Activated T-cell treated with anti-CD3 and anti-CD28 coated beads, Interleukin-2, amount 50 U/mL, for 24 hours (primary cell): ENCODE measurements around the gene NSMF.

ENCODE experiments used
- DNase-seq: peaks from one replicate; pipeline ENCODE4 v3.0.0-alpha.2; 2020
- H3K27ac Mint-ChIP-seq: 2 replicates; pipeline ENCODE4 v1.8.0; 2020; ENCODE audit warnings: mild to moderate bottlenecking, mixed read lengths
- H3K27me3 Mint-ChIP-seq: 2 replicates; pipeline ENCODE4 v1.8.0; 2020; ENCODE audit warnings: mixed read lengths
- H3K36me3 Mint-ChIP-seq: 2 replicates; pipeline ENCODE4 v1.8.0; 2020; ENCODE audit warnings: low read depth, mixed read lengths
- H3K4me1 Mint-ChIP-seq: 2 replicates; pipeline ENCODE4 v1.8.0; 2020; ENCODE audit warnings: low read depth, mixed read lengths
- H3K4me3 Mint-ChIP-seq: 2 replicates; pipeline ENCODE4 v1.8.0; 2020; ENCODE audit warnings: mild to moderate bottlenecking, moderate library complexity, mixed read lengths
- H3K9me3 Mint-ChIP-seq: 2 replicates; pipeline ENCODE4 v1.8.0; 2020; ENCODE audit warnings: mixed read lengths

NSMF gene, protein sequence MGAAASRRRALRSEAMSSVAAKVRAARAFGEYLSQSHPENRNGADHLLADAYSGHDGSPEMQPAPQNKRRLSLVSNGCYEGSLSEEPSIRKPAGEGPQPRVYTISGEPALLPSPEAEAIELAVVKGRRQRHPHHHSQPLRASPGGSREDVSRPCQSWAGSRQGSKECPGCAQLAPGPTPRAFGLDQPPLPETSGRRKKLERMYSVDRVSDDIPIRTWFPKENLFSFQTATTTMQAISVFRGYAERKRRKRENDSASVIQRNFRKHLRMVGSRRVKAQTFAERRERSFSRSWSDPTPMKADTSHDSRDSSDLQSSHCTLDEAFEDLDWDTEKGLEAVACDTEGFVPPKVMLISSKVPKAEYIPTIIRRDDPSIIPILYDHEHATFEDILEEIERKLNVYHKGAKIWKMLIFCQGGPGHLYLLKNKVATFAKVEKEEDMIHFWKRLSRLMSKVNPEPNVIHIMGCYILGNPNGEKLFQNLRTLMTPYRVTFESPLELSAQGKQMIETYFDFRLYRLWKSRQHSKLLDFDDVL

GRCh38 chr9:137459152-137459600 is at the start of gene NSMF:
NSMF (minus strand) TSS chr9:137459334; CDS start chr9:137459102, 232 bp downstream.
- peaks cover 52% of the 10 kb centered on the region for H3K4me1 Mint-ChIP-seq

GRCh38 chr9:137506702-137507171 is 47.6 kb upstream of the NSMF start:
- peaks cover 2% of the 10 kb centered on the region for H3K4me1 Mint-ChIP-seq
- H3K36me3 Mint-ChIP-seq, result no peaks in the 10 kb centered on the region
- no peaks in the 10 kb centered on the region for H3K27me3 Mint-ChIP-seq
- H3K27ac Mint-ChIP-seq, result no peak overlapping the region
- no peak for DNase-seq
- no peak overlapping the region for H3K4me3 Mint-ChIP-seq
- H3K9me3 Mint-ChIP-seq, result no peaks in the 10 kb centered on the region

More at GRCh38 chr9:137459152-137459600, at the start of gene NSMF:
- Mint-ChIP-seq H3K27ac (peak within 1 kb of the TSS; percentile 69), H3K27me3 (no peaks in the 10 kb centered on the region), H3K4me3 (peak within 1 kb of the TSS; percentile 67), H3K36me3 (peaks cover 29% of the 10 kb centered on the region), H3K9me3 (no peaks in the 10 kb centered on the region)
- peak; percentile 98 for DNase-seq

GRCh38 chr9:137506274-137506673 is 47.1 kb upstream of the NSMF start:
- Mint-ChIP-seq H3K4me1 (peaks cover 2% of the 10 kb centered on the region), H3K27me3 (no peaks in the 10 kb centered on the region), H3K27ac (no peak overlapping the region), H3K9me3 (no peaks in the 10 kb centered on the region), H3K4me3 (no peak overlapping the region), H3K36me3 (no peaks in the 10 kb centered on the region)
- DNase-seq, result no peak

GRCh38 chr9:137505421-137506140 is 46.4 kb upstream of the NSMF start:
- no peak for DNase-seq
- no peak overlapping the region for H3K27ac Mint-ChIP-seq
- no peaks in the 10 kb centered on the region for H3K36me3 Mint-ChIP-seq
- no peaks in the 10 kb centered on the region for H3K9me3 Mint-ChIP-seq
- H3K27me3 Mint-ChIP-seq, result no peaks in the 10 kb centered on the region
- H3K4me3 Mint-ChIP-seq, result no peak overlapping the region
- H3K4me1 Mint-ChIP-seq, result peaks cover 2% of the 10 kb centered on the region

GRCh38 chr9:137504432-137504777 is 45.3 kb upstream of the NSMF start:
- H3K27me3 Mint-ChIP-seq, result no peaks in the 10 kb centered on the region
- DNase-seq, result no peak
- H3K27ac Mint-ChIP-seq, result no peak overlapping the region
- H3K4me1 Mint-ChIP-seq, result peaks cover 2% of the 10 kb centered on the region
- no peak overlapping the region for H3K4me3 Mint-ChIP-seq
- no peaks in the 10 kb centered on the region for H3K36me3 Mint-ChIP-seq
- H3K9me3 Mint-ChIP-seq, result no peaks in the 10 kb centered on the region

- Mint-ChIP-seq H3K9me3 (no peaks in the 10 kb centered on the region), H3K27me3 (no peaks in the 10 kb centered on the region), H3K4me3 (no peak overlapping the region), H3K27ac (peak overlapping the region; percentile 26), H3K4me1 (peaks cover 2% of the 10 kb centered on the region), H3K36me3 (no peaks in the 10 kb centered on the region)
- no peak for DNase-seq
Observed at GRCh38 chr9:137502008-137502911, 43.1 kb upstream of the NSMF start.

DNA sequence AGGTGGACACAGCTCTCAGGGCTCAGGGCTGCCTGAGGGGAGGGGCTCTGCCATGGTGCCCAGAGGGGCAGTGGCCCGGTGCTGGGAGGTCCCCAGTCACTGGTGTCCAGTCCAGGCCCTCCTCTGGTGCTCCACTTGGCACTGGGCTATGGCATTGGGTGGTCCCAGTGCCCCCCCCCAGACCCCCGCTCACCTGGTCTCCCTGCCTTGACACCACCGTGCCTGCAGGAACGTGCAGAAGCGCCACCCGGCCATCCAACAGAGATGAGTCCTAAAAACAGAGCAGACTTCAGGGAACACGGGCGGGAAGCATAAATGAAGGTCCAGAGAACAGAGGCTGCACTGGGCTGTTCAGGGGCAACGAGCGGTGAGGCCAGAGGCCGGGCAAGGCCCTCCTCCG is 42.3 kb upstream of the NSMF start:
- DNase-seq, result no peak
- Mint-ChIP-seq H3K9me3 (no peaks in the 10 kb centered on the region), H3K36me3 (no peaks in the 10 kb centered on the region), H3K4me1 (peaks cover 2% of the 10 kb centered on the region), H3K4me3 (no peak overlapping the region), H3K27me3 (no peaks in the 10 kb centered on the region), H3K27ac (peak overlapping the region; percentile 23)

DNA sequence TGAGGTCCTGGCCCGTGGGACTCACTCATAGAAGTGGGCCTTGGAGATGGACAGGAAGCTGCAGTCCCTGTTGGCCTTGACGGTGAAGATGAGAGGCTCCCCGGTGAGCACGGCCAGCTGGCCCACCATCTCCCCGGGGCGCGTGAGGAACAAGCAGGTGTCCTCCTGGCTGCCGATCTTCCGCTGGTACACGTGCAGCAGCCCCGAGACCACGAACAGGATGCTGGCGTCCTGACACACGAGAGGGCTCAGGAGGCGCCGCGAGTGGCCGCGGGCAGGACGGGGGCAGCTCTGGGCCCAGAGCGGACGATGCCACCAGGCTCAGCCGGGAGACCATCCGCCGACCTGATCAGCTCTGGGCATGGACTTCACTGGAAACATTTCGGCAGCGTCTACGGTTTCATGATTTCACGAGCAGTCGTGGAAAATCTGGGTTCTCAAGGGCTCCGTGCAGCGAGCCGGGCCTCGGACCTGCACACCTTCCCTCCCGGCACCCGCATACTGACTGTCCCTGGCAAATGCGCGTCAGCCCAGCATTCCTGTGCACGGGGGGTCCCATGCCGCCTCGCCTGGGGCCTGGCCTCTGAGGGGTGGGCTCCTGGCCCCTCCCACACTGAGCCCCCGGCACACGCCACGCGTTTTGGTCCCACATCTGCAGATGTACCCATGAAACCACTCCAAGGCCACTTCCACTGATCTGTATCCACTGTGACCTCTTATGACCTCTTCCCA is 41.7 kb upstream of the NSMF start:
- no peak for DNase-seq
- Mint-ChIP-seq H3K27ac (no peak overlapping the region), H3K4me3 (no peak overlapping the region), H3K27me3 (no peaks in the 10 kb centered on the region), H3K36me3 (no peaks in the 10 kb centered on the region), H3K9me3 (no peaks in the 10 kb centered on the region), H3K4me1 (peaks cover 2% of the 10 kb centered on the region)

GRCh38 chr9:137499858-137500661 is 40.9 kb upstream of the NSMF start:
- Mint-ChIP-seq H3K4me3 (no peak overlapping the region), H3K27ac (no peak overlapping the region), H3K36me3 (no peaks in the 10 kb centered on the region), H3K4me1 (peaks cover 2% of the 10 kb centered on the region), H3K9me3 (no peaks in the 10 kb centered on the region), H3K27me3 (no peaks in the 10 kb centered on the region)
- no peak for DNase-seq

DNA sequence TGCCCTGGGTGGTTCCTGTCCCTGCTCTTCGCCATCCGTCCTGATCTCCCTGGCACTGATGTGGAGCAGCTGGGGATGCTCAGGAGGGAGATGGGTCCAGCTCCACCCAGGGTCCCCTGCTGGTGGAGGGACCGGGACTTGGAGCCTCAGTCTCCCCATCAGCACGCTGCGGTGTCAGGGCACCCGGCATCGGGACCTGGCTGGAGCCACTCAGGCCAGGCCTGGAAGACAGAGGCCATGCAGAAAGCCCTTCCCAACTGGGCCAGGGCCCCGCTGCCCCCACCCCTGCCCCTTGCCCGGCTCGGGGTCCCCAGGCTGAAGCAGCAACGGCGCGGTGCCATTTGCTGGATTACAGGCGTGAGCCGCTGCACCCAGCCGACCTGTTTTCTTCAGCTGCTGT is 40.3 kb upstream of the NSMF start:
- H3K27me3 Mint-ChIP-seq, result no peaks in the 10 kb centered on the region
- H3K27ac Mint-ChIP-seq, result no peak overlapping the region
- H3K9me3 Mint-ChIP-seq, result no peaks in the 10 kb centered on the region
- no peak for DNase-seq
- H3K36me3 Mint-ChIP-seq, result no peaks in the 10 kb centered on the region
- H3K4me1 Mint-ChIP-seq, result peaks cover 2% of the 10 kb centered on the region
- H3K4me3 Mint-ChIP-seq, result no peak overlapping the region

DNA sequence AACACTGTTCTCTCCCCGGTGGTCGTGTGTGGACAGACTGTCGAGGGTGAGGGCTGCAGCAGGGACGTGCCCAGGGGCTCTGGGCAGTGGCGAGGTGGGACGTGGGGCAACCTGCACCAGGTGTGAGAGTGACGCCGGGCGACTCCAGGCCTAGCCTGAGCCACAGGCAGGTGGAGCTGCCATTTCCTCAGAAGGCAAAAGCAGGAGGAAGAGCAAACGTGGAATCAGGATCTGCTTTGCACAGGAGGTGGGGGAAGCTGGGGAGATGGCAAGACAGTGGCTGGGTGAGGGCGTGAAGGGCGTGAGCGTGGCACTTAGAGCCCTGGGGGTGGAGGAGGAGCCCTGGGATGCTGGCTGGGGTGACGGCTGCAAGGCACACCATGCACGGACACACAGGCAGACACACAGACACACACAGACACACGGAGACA is 39.6 kb upstream of the NSMF start:
- Mint-ChIP-seq H3K9me3 (no peaks in the 10 kb centered on the region), H3K27ac (no peak overlapping the region), H3K27me3 (no peaks in the 10 kb centered on the region), H3K4me3 (no peak overlapping the region), H3K36me3 (no peaks in the 10 kb centered on the region), H3K4me1 (peaks cover 6% of the 10 kb centered on the region)
- DNase-seq, result no peak

GRCh38 chr9:137497921-137498719 is 39.0 kb upstream of the NSMF start:
- H3K27me3 Mint-ChIP-seq, result no peaks in the 10 kb centered on the region
- H3K4me3 Mint-ChIP-seq, result no peak overlapping the region
- H3K9me3 Mint-ChIP-seq, result no peaks in the 10 kb centered on the region
- DNase-seq, result no peak
- H3K27ac Mint-ChIP-seq, result no peak overlapping the region
- H3K36me3 Mint-ChIP-seq, result no peaks in the 10 kb centered on the region
- H3K4me1 Mint-ChIP-seq, result peaks cover 6% of the 10 kb centered on the region
